Activated CD8-positive, alpha-beta memory T cell treated with anti-CD3 and anti-CD28 coated beads, Interleukin-2, amount 10 ng/mL, durations not matched to agents 7 days and 5 days (primary cell): ENCODE results near the gene CARD14. TPM values are rescaled to one million over a fixed set of nuclear protein-coding genes. Genes with fewer than 3 reads are reported as not detected.
A peak's percentile ranks its signal among the peaks of the same experiment; 100 is the strongest.
"Not testable (repeated sequence)": the region's sequence is repeated elsewhere in the genome, so short reads cannot be mapped to it uniquely, and the experiment has no call there.

Experiments
- ATAC-seq: fragments of 150-1000 bp; cut with Tn5 transposase; one replicate; pipeline ENCODE4 v1.10.0; 2021; ENCODE audit warnings: moderate library complexity
- CTCF ChIA-PET: fragments of 350-600 bp; sonication (Branson Sonifier 250); formaldehyde crosslinking; loops from one replicate; lab custom pipeline; 2021; ENCODE audit warnings: antibody characterized with exemption; lab: Charles Lee
- DNase-seq: peaks from one replicate; pipeline ENCODE4 v3.0.0-alpha.2; 2020
- H3K27ac Mint-ChIP-seq: one replicate; pipeline ENCODE4 v1.8.0; 2021; ENCODE audit warnings: mild to moderate bottlenecking, mixed read lengths
- H3K27me3 Mint-ChIP-seq: one replicate; pipeline ENCODE4 v1.8.0; 2021; ENCODE audit warnings: mixed read lengths
- H3K36me3 Mint-ChIP-seq: one replicate; pipeline ENCODE4 v1.8.0; 2021; ENCODE audit warnings: mild to moderate bottlenecking, mixed read lengths
- H3K4me1 Mint-ChIP-seq: one replicate; pipeline ENCODE4 v1.8.0; 2021; ENCODE audit warnings: mixed read lengths
- H3K4me3 Mint-ChIP-seq: one replicate; pipeline ENCODE4 v1.8.0; 2021; ENCODE audit warnings: mild to moderate bottlenecking, moderate library complexity, mixed read lengths
- H3K9me3 Mint-ChIP-seq: one replicate; pipeline ENCODE4 v1.8.0; 2022; ENCODE audit warnings: low read depth, mixed read lengths
- total RNA-seq, 2 experiments: library from RNA; stranded (reverse); gene quantifications; one replicate each; pipeline ENCODE4 v1.2.3, GENCODE V29; 2021

Gene CARD14
- total RNA-seq, 2 experiments from 2014 or later = not detected

- no peaks in the 10 kb centered on the region for H3K27me3 Mint-ChIP-seq
Measured at GRCh38 chr17:80233202-80233601, 63.4 kb downstream of the CARD14 start.

GRCh38 chr17:80236911-80237310 lies 67.1 kb downstream of the CARD14 start:
- peaks cover 16% of the 10 kb centered on the region for H3K36me3 Mint-ChIP-seq
- H3K4me1 Mint-ChIP-seq = no peaks in the 10 kb centered on the region
- CTCF ChIA-PET = no interaction called here
- DNase-seq (no peak), ATAC-seq (no peak)
- H3K9me3 Mint-ChIP-seq = peaks cover 8% of the 10 kb centered on the region
- no peaks in the 10 kb centered on the region for H3K27me3 Mint-ChIP-seq
- H3K27ac Mint-ChIP-seq = no peak overlapping the region
- H3K4me3 Mint-ChIP-seq = no peak overlapping the region

More at GRCh38 chr17:80233202-80233601, 63.4 kb downstream of the CARD14 start:
- CTCF ChIA-PET = no interaction called here
- Mint-ChIP-seq H3K4me1 (no peaks in the 10 kb centered on the region), H3K36me3 (peaks cover 25% of the 10 kb centered on the region), H3K9me3 (peaks cover 13% of the 10 kb centered on the region), H3K4me3 (no peak overlapping the region), H3K27ac (no peak overlapping the region)
- DNase-seq = no peak
- no peak for ATAC-seq

GRCh38 chr17:80237386-80237785 lies 67.6 kb downstream of the CARD14 start:
- CTCF ChIA-PET = interaction anchor here (1.4 kb wide), 1 partner anchor 41 kb away, joined by 6 read pairs; no protein-coding TSS in a partner anchor
- H3K4me3 Mint-ChIP-seq = no peak overlapping the region
- H3K9me3 Mint-ChIP-seq = peaks cover 8% of the 10 kb centered on the region
- no peak overlapping the region for H3K27ac Mint-ChIP-seq
- H3K27me3 Mint-ChIP-seq = no peaks in the 10 kb centered on the region
- peaks cover 16% of the 10 kb centered on the region for H3K36me3 Mint-ChIP-seq
- H3K4me1 Mint-ChIP-seq = no peaks in the 10 kb centered on the region
- ATAC-seq (no peak), DNase-seq (no peak)

GRCh38 chr17:80242505-80242904 lies 72.7 kb downstream of the CARD14 start:
- no peak overlapping the region for H3K4me3 Mint-ChIP-seq
- no peak overlapping the region for H3K27ac Mint-ChIP-seq
- CTCF ChIA-PET = no interaction called here
- ATAC-seq (no peak), DNase-seq (no peak)
- H3K36me3 Mint-ChIP-seq = no peaks in the 10 kb centered on the region
- H3K27me3 Mint-ChIP-seq = no peaks in the 10 kb centered on the region
- H3K9me3 Mint-ChIP-seq = no peaks in the 10 kb centered on the region
- no peaks in the 10 kb centered on the region for H3K4me1 Mint-ChIP-seq

DNA sequence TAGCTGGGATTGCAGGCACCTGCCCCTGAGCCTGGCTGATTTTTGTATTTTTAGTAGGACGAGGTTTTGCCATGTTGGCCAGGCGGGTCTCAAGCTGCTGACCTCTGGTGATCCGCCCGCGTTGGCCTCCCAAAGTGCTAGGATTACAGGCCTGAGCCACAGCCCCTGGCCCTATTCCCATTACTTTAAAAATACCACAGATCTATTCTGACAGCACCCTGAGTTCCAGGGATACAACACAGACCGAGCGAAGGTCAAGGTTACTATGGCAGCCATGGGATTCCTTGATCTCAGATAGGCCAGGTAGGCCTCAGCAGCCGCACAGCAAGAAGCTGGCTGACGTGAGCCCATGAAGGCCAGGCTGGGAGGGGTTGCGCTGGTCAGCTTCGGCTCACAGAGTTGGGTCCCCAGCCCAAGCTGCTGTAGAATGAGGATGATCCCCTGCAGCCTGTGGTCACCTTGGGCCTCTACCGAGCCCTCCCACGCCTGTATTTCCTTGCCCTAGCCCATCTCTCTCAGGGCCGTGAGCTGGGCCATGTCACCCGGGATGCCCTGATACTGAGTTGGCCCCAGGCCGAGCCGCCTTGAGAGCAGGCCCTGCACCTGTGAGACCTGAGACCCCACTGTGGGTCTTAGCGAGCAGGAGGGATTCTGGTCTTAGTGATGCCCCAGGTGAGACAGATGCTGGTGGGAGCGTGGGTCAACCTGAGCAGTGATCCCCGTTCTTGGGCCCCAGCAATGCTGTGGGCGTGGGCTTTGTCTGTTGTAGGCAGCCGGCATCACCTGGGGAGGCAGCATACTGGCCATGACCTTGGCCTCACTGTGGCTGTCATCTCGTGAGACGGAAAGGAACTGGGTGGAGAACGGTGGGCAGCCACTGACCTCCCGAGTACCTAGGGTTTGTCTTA lies 74.0 kb downstream of the CARD14 start:
- CTCF ChIA-PET = no interaction called here
- ATAC-seq (no peak), DNase-seq (no peak)
- Mint-ChIP-seq H3K4me3 (no peak overlapping the region), H3K36me3 (no peaks in the 10 kb centered on the region), H3K9me3 (no peaks in the 10 kb centered on the region), H3K4me1 (no peaks in the 10 kb centered on the region), H3K27me3 (no peaks in the 10 kb centered on the region), H3K27ac (no peak overlapping the region)

DNA sequence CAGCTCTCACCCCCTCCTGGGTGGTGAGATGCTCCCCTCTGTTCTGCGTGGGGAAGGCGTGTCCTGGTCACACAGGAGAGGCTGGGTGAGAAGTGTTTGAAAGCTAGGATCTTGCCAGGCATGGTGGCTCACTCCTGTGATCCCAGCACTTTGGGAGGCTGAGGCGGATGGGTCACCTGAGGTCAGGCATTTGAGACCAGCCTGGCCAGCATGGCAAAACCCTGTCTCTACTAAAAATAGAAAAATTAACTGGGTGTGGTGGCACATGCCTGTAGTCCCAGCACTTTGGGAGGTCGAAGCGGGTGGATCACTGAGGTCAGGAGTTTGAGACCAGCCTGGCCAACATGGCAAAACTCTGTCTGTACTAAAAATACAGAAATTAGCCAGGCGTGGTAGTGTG lies 74.6 kb downstream of the CARD14 start:
- CTCF ChIA-PET = not testable (repeated sequence)

GRCh38 chr17:80244871-80245509 lies 75.2 kb downstream of the CARD14 start:
- CTCF ChIA-PET = no interaction called here
- H3K27me3 Mint-ChIP-seq = no peaks in the 10 kb centered on the region

More for the DNA sequence above, 74.6 kb downstream of the CARD14 start:
- H3K4me1 Mint-ChIP-seq, H3K4me3 Mint-ChIP-seq, H3K27me3 Mint-ChIP-seq, H3K27ac Mint-ChIP-seq, H3K9me3 Mint-ChIP-seq, ATAC-seq, H3K36me3 Mint-ChIP-seq, DNase-seq: not testable (repeated sequence)

GRCh38 chr17:80245566-80246265 lies 75.9 kb downstream of the CARD14 start:
- Mint-ChIP-seq H3K4me3 (no peak overlapping the region), H3K27ac (peak overlapping the region; percentile 52), H3K4me1 (no peaks in the 10 kb centered on the region), H3K27me3 (no peaks in the 10 kb centered on the region), H3K9me3 (no peaks in the 10 kb centered on the region), H3K36me3 (no peaks in the 10 kb centered on the region)
- CTCF ChIA-PET = no interaction called here
- no peak for ATAC-seq
- no peak for DNase-seq

More at GRCh38 chr17:80244871-80245509, 75.2 kb downstream of the CARD14 start:
- Mint-ChIP-seq H3K4me1 (no peaks in the 10 kb centered on the region), H3K36me3 (no peaks in the 10 kb centered on the region), H3K4me3 (no peak overlapping the region), H3K9me3 (no peaks in the 10 kb centered on the region), H3K27ac (peak overlapping the region; percentile 52)
- ATAC-seq = no peak
- no peak for DNase-seq

DNA sequence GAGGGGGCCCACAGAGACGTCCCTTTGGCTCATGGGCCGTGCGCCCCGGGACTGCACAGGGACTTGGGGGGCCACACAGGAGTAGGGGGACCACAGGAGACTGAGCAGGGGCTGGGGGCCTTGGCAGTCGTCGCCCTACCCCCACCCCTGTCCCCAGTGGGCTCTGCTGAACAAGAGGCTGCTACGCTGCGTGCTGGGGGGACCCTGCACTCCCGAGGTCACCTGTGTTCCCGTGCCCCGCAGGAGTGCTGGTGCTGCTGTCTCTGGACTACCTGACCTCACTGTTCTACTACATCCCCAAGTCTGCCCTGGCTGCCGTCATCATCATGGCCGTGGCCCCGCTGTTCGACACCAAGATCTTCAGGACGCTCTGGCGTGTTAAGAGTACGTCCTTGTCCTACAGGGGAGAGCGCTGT lies 76.4 kb downstream of the CARD14 start:
- no peak for ATAC-seq
- no peak for DNase-seq
- CTCF ChIA-PET = no interaction called here
- H3K27me3 Mint-ChIP-seq = no peaks in the 10 kb centered on the region
- no peak overlapping the region for H3K27ac Mint-ChIP-seq
- H3K36me3 Mint-ChIP-seq = no peaks in the 10 kb centered on the region
- no peak overlapping the region for H3K4me3 Mint-ChIP-seq
- no peaks in the 10 kb centered on the region for H3K4me1 Mint-ChIP-seq
- H3K9me3 Mint-ChIP-seq = no peaks in the 10 kb centered on the region

- Mint-ChIP-seq H3K27ac (no peak overlapping the region), H3K4me1 (peaks cover 1% of the 10 kb centered on the region), H3K36me3 (no peaks in the 10 kb centered on the region), H3K27me3 (no peaks in the 10 kb centered on the region), H3K4me3 (no peak overlapping the region), H3K9me3 (no peaks in the 10 kb centered on the region)
- CTCF ChIA-PET = interaction anchor here (1.3 kb wide), 1 partner anchor 51 kb away, joined by 5 read pairs; no protein-coding TSS in a partner anchor
- ATAC-seq (no peak), DNase-seq (no peak)
Measured at GRCh38 chr17:80246726-80247125, 76.9 kb downstream of the CARD14 start.

GRCh38 chr17:80247561-80247960 lies 77.7 kb downstream of the CARD14 start:
- DNase-seq = no peak
- CTCF ChIA-PET = interaction anchor here (1.3 kb wide), 1 partner anchor 52 kb away, joined by 5 read pairs; no protein-coding TSS in a partner anchor
- no peaks in the 10 kb centered on the region for H3K9me3 Mint-ChIP-seq
- no peaks in the 10 kb centered on the region for H3K36me3 Mint-ChIP-seq
- no peak overlapping the region for H3K27ac Mint-ChIP-seq
- ATAC-seq = no peak
- H3K4me1 Mint-ChIP-seq = peaks cover 10% of the 10 kb centered on the region
- H3K4me3 Mint-ChIP-seq = no peak overlapping the region
- no peaks in the 10 kb centered on the region for H3K27me3 Mint-ChIP-seq

- H3K9me3 Mint-ChIP-seq = no peaks in the 10 kb centered on the region
- no peaks in the 10 kb centered on the region for H3K27me3 Mint-ChIP-seq
Measured at GRCh38 chr17:80248001-80248893, 78.4 kb downstream of the CARD14 start.

More at GRCh38 chr17:80248001-80248893, 78.4 kb downstream of the CARD14 start:
- ATAC-seq = no peak
- Mint-ChIP-seq H3K36me3 (no peaks in the 10 kb centered on the region), H3K27ac (no peak overlapping the region), H3K4me1 (peaks cover 16% of the 10 kb centered on the region), H3K4me3 (no peak overlapping the region)
- CTCF ChIA-PET = interaction anchor here (1.3 kb wide), 1 partner anchor 52 kb away, joined by 5 read pairs; no protein-coding TSS in a partner anchor
- DNase-seq = no peak
